HepG2 (cell line): ENCODE data around the gene ZSWIM6.

Experiments
- EZH2 ChIP-seq: conservative IDR thresholded peaks from 2 replicates; pipeline ENCODE4 v1.6.1; 2012; ENCODE audit warnings: mild to moderate bottlenecking, low read depth, low read length, moderate library complexity
- MAX ChIP-seq: IDR thresholded peaks from 2 replicates; pipeline ENCODE4 v1.6.1; 2012; ENCODE audit warnings: inconsistent platforms
- TF ChIP-seq, protein P1 (sequence below), 2 experiments: IDR thresholded peaks; 2 replicates each; pipeline ENCODE4 v1.6.1; 2011 to 2012; ENCODE audit warnings: low read length in 2 of 2, borderline replicate concordance in 1 of 2, low read depth in 1 of 2, mild to moderate bottlenecking in 1 of 2, moderate library complexity in 1 of 2

GRCh38 chr5:61313960-61314681 is 17.9 kb upstream of the ZSWIM6 start:
- TF ChIP-seq MAX, result no peak
- no peak for TF ChIP-seq EZH2
- TF ChIP-seq, protein P1, sequence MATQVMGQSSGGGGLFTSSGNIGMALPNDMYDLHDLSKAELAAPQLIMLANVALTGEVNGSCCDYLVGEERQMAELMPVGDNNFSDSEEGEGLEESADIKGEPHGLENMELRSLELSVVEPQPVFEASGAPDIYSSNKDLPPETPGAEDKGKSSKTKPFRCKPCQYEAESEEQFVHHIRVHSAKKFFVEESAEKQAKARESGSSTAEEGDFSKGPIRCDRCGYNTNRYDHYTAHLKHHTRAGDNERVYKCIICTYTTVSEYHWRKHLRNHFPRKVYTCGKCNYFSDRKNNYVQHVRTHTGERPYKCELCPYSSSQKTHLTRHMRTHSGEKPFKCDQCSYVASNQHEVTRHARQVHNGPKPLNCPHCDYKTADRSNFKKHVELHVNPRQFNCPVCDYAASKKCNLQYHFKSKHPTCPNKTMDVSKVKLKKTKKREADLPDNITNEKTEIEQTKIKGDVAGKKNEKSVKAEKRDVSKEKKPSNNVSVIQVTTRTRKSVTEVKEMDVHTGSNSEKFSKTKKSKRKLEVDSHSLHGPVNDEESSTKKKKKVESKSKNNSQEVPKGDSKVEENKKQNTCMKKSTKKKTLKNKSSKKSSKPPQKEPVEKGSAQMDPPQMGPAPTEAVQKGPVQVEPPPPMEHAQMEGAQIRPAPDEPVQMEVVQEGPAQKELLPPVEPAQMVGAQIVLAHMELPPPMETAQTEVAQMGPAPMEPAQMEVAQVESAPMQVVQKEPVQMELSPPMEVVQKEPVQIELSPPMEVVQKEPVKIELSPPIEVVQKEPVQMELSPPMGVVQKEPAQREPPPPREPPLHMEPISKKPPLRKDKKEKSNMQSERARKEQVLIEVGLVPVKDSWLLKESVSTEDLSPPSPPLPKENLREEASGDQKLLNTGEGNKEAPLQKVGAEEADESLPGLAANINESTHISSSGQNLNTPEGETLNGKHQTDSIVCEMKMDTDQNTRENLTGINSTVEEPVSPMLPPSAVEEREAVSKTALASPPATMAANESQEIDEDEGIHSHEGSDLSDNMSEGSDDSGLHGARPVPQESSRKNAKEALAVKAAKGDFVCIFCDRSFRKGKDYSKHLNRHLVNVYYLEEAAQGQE (IDR thresholded peaks at IDR 0.05; ENCODE audit: borderline replicate concordance in 1 of 2, low read depth in 1 of 2, low read length in 2 of 2), result no peak
